ENCODE measurements around the gene PM20D1.

DNA sequence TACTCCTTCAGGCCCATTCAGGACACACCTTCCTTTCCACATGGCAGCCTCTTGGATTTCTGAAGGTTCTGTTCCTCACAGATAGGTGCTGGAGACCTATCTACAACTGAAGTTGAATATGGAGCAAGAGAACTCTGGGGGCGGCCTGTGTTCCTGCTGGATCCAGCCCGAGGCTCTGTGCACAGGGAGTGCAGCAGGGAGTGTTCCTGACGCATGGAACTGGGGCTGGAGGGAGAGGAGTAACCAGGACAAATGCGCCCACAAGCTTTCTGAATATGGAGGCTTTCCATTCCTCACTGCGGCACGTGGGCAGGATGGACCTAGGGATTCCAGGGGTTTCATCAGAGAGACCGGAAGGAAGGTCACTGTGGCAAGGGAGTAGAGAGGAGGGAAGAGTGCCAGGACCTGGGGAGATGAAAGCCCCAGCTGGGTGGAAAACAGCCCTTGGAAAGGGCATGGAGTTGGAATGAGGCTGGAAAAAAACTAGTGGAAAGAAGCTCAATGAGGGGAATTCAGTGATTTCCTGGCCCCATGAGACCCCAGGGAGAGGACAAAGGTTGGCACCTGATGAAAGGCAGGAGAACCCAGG is 12.5 kb downstream of the PM20D1 start:
- no peak for TF ChIP-seq POLR2A (IDR thresholded peaks at IDR 0.05)
- TF ChIP-seq, protein P1, sequence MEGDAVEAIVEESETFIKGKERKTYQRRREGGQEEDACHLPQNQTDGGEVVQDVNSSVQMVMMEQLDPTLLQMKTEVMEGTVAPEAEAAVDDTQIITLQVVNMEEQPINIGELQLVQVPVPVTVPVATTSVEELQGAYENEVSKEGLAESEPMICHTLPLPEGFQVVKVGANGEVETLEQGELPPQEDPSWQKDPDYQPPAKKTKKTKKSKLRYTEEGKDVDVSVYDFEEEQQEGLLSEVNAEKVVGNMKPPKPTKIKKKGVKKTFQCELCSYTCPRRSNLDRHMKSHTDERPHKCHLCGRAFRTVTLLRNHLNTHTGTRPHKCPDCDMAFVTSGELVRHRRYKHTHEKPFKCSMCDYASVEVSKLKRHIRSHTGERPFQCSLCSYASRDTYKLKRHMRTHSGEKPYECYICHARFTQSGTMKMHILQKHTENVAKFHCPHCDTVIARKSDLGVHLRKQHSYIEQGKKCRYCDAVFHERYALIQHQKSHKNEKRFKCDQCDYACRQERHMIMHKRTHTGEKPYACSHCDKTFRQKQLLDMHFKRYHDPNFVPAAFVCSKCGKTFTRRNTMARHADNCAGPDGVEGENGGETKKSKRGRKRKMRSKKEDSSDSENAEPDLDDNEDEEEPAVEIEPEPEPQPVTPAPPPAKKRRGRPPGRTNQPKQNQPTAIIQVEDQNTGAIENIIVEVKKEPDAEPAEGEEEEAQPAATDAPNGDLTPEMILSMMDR (IDR thresholded peaks at IDR 0.05 in 8 of 11, conservative IDR thresholded peaks at IDR 0.05 in 3 of 11): no peak
- no peak for TF ChIP-seq POLR2AphosphoS5 (IDR thresholded peaks at IDR 0.05)

Data from spleen (tissue), 7 donors.